NCI-H510A treated with DMSO at 0.1 percent for 48 hours (cell line): Measurements from ENCODE around the gene TMEM87B.

Experiments
- DNase-seq: peaks from one replicate; lab custom pipeline; 2025; lab: John Stamatoyannopoulos, UW

The TMEM87B gene

GRCh38 chr2:112166806-112167499 is 111.9 kb downstream of the TMEM87B start:
- DNase-seq = no peak

DNA sequence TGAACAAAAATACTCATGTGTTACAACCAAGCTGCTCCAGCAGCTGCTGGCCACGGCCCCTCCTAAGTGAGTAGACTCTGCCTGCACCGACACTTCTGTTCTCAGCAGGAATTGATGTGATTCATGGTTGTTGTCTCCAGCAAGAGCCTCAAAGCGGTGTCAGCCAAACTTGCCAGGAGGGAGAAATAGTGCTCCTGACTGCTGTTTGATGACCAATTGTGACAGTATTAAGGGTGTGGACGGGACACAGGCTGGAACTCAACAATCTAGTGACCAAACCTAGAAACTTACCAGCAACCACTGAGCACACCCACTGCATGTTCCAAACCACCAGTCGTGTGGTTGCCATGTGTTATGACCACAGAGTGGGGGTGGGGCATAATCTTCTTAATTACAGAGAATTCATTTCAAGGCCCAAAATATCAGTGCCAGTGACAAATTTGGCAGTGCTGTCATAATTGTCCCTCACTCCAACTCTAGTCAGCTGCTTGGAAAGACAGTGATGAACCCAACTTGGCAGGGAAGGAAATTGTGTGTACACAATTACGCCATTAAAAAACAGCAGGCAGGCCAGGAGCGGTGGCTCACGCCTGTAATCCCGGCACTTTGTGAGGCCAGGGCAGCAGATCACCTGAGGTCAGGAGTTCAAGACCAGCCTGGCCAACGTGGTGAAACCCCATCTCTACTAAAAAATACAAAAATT is 113.5 kb downstream of the TMEM87B start:
- no peak for DNase-seq
